Stimulated activated CD4-positive, alpha-beta T cell treated with anti-CD3 and anti-CD28 coated beads, Interleukin-1b, Interleukin-23, amount 100 ng/mL, for 24 hours (primary cell): Measurements from ENCODE around the gene PRKAG2.

ENCODE experiments used
- DNase-seq, 4 experiments: peaks; one replicate each; pipeline ENCODE4 v3.0.0-alpha.2; 2020; ENCODE audit warnings: low read depth in 4 of 4, low spot score in 1 of 4

Gene PRKAG2

DNA sequence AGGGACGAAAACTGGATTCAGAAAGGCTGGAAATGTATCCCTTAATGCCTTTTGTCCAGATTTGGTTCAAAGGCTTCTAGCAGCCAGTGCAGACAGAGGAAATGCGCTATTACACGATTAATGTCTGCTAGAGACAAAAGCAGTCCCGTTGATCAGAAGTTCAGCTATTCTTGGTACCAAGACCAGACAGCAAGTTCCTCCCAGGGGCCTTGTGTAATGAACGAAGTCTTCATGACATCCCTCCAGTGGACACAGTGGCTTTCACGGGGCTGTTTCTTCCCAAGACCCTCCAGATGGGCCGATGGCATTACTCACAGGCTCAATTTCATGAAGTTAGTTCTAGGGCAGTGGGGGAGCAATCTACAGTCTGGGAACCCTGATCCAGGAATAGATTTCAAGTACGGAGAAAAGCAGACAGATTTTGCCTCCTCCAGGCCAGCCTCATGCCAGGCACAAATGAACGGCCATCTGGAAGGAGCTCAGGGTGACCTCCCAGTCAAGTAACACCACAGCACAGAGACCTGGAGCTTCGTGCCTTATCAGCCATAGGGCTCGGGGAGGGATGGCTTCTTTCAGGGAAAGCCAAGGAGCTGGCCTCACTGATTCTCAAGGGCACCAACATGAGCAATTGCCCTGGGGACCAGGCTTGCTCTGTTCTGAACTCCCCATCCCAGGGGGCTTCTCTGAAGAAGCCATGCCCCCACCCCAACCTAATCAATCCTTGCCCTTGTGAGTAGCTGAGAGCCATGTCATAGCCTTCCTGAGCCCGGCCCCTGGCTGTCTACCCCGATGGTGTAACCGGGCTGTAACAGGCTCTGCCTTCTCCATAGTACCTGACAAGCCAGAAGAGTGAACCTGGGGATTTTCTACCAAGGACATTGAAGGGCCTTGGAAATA is 101.1 kb downstream of the PRKAG2 start:
- no peak for DNase-seq

GRCh38 chr7:151774951-151775350 is 102.0 kb downstream of the PRKAG2 start:
- DNase-seq, result no peak

DNA sequence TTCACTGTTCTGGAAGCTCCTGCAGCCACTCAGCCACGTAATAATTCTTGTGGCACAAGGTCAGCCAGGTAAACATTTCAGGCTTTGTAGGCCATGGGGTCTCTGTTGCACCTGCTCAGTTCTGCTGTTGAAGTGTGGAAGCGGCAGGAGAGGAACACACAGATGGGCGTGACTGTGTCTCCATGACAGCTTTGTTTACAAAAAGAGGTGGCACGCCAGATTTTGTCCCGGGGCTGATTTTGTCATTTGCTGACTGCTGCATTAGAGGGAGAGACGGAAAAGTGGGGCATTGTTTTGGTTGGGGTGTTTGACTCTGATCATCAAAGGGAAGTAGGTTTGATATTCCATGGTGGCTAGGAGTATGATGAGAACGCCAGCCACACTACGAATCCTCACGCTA is 103.1 kb downstream of the PRKAG2 start:
- DNase-seq, result no peak

- DNase-seq, result no peak
Measured at GRCh38 chr7:151770232-151770631, 106.7 kb downstream of the PRKAG2 start.

GRCh38 chr7:151769188-151769821 is 107.6 kb downstream of the PRKAG2 start:
- DNase-seq, result no peak

DNA sequence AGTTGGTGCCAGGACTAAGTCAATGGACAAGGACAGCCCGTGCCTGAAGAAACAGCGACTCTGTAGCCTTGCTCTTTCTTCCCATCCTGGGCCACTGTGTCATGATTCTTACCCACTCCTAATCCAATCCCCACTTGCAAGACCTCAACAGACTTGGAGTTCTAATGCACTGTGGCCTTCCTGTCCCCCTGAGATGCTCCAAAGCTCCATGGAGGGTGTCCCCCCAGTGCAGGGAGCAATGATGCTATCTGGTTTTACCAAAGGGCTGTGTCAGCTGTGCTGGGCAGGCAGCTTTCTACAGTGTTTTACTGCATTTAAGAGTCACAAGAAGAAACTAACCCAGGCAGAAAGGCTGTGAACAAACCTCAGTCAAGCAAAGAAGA is 108.1 kb downstream of the PRKAG2 start:
- no peak for DNase-seq

DNA sequence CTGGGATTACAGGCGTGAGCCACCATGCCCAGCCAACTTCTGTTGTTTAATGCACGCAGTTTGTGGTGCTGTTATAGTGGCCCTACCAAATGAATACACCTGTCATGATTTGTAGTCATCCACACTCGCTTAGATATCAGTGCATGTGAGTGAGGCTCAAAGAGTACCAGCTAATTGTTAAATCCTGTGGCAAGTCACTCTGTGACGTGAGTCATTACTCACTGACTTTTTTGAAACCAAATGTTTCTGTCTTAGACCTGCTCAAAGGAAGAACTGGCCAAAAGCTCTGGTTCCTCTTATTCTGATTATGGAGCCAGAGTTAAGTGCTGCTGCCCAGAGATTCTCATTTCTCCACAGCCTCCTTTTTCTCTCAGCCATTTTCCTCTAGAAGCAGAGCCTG is 109.4 kb downstream of the PRKAG2 start:
- no peak for DNase-seq

- no peak for DNase-seq
Measured at GRCh38 chr7:151764056-151764920, 112.6 kb downstream of the PRKAG2 start.

DNA sequence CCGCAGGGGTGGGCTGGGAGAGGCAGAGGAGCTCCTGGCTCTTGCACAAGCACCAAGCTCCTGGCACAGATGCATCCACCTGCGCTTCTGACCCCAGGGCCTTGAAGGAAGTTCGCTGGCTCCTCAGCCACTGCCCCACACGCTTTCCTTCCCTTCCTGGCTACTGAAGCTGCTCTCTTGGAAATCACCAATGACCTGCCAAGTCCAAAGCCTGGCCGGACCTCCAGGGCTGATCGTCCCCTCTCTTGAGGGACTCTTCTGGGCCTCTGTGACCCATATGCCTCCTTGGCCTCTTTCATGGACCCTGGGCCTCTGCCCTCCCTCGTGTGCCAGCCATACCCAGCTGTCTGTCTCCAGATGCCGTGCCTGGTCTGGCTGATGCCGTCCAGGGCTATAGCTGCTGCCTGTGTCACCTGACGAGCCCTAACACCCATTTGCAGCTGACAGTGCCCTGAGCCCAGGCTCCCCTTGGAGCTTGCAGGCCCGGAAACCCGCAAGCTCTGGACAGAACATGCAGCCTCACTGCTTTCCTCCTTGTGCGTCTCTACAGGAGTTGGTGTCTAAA is 113.4 kb downstream of the PRKAG2 start:
- no peak for DNase-seq

DNA sequence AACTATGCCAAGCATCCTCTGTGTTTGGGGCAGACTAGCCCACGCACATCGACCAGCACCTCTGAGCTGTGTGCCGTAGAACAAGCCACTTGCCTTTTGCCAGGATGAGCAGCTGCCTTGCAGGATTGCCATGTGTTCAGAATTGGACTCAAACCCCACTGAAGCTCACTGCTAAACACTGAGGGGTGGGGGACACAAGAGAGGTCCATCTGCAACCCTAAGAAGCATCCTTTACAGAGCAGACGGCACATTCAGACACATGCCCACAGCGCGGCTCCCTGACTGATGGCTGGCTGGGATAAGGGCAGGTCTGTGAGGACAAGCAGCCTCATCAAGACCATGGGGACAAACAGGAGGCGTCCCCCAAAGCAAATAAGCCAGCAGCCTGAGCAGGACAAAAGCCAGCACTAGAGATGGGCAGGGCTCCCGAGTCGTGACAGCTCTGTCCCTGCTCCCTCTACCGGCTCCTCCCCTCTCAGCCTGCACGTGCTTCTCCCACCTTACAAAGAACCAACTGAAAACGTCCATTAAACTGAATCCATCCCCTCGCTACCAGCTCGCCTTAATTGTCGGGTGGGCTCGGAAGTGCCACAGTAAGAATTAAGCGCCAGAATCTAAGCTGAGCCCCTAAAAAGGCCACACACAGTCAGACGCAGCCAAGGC is 114.2 kb downstream of the PRKAG2 start:
- no peak for DNase-seq

DNA sequence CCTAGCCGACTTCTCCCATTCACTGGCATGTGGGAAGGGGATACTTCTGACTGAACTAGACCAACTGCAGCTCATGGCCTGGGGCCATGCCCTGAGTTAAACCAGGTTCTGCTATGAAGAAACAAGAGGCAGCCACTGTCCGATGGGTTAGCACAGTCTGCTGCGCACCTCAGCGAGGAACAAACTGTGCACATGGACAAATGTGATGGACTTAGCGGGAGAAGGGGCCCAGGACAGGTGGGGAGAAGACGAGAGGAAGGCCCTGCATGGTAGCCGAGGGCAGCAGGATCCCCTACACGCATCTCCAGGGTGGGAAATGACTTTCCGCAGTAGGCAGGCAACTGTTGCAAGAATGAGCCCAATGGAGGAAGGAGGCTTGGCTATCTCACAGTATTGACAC is 115.0 kb downstream of the PRKAG2 start:
- no peak for DNase-seq

DNA sequence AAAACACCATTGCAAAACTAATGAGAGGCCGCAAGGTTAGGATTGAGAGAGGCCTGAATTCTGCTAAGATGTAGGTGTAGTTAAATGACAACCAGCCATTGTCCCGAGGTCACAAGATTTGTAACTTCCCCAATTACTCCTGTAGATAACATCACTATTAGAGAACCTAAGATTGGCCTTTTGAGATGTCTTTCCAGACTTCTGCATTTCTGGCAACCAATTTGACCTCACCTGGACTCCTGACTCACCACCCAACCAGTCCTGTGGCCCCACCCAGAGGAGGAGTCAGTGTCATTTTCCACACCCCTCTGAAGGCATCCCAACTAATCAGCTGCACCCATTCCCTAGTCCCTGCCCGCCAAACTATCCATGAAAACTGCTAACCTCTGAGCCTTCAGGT is 115.7 kb downstream of the PRKAG2 start:
- no peak for DNase-seq

- peak in 2 of 4 experiments; percentile 38 to 40 for DNase-seq
Measured at GRCh38 chr7:151759591-151760042, 117.3 kb downstream of the PRKAG2 start.

GRCh38 chr7:151758622-151759540 is 118.0 kb downstream of the PRKAG2 start:
- no peak for DNase-seq

- DNase-seq, result no peak
Measured at GRCh38 chr7:151757274-151757673, 119.6 kb downstream of the PRKAG2 start.

GRCh38 chr7:151756866-151757265 is 120.0 kb downstream of the PRKAG2 start:
- no peak for DNase-seq

- peak in 3 of 4 experiments; percentile 15 to 53 (median 51) for DNase-seq
Measured at GRCh38 chr7:151756076-151756731, 120.7 kb downstream of the PRKAG2 start.

DNA sequence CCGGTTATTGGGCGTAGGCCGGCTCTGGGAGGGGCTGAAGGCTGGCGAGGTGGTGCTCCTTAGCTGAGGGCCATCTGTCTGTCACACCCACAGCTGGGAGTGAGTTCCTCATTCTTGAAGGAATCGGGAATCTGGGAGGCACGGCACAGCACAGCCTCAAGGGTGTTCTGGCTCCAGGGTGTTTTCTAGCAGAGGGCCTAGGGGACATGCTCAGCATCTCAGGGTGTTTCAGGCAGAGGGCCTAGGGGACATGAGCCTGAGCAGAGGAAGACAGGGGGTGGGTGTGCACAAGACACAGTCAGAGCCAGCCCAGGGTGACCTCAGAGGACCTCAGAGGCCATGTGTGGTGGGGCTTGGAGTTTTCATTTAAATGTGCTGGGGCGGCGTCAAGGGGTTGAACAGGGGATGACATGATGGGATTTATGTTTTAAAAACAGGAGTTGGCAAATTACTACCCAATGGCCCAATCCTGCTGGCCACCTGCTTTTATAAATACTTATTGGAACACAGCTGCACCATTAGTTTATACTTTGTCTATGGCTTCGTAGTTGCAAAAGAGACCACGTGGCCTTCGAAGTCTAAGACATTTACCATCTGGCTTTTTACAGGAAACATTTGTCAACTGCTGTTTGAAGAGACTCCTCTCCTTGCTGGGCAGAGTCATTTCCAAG is 121.6 kb downstream of the PRKAG2 start:
- no peak for DNase-seq
